T-helper 17 cell (primary cell): ENCODE data around the gene NFIB. TPM values are rescaled to one million over a fixed set of nuclear protein-coding genes. Genes with fewer than 3 reads are reported as not detected.

ENCODE experiments used
- ATAC-seq: fragments of 150-1000 bp; cut with Tn5 transposase; 2 replicates; pipeline ENCODE4 v1.10.0; 2021; ENCODE audit warnings: mild to moderate bottlenecking, moderate library complexity
- DNase-seq, 3 donors: peaks; one replicate each; pipeline versions ENCODE4 v3.0.0 to v3.0.0-alpha.2; 2020 to 2021
- H3K9me3 ChIP-seq: one replicate; pipeline ENCODE4 v1.7.0; 2013; ENCODE audit warnings: low read length, mild to moderate bottlenecking; ENCODE audit not compliant: control insufficient read depth, poor library complexity, severe bottlenecking
- H3K27ac Mint-ChIP-seq: one replicate; pipeline ENCODE4 v1.8.0; 2022; ENCODE audit warnings: mild to moderate bottlenecking, moderate library complexity, mixed read lengths
- H3K27me3 Mint-ChIP-seq: one replicate; pipeline ENCODE4 v1.8.0; 2022; ENCODE audit warnings: mixed read lengths
- H3K36me3 Mint-ChIP-seq: one replicate; pipeline ENCODE4 v1.8.0; 2022; ENCODE audit warnings: low read depth, mixed read lengths
- H3K4me1 Mint-ChIP-seq: one replicate; pipeline ENCODE4 v1.8.0; 2022; ENCODE audit warnings: mild to moderate bottlenecking, mixed read lengths
- H3K4me3 Mint-ChIP-seq: one replicate; pipeline ENCODE4 v1.8.0; 2022; ENCODE audit warnings: mild to moderate bottlenecking, moderate library complexity, mixed read lengths
- total RNA-seq, 4 donors: library from RNA in 2 of 4; stranded (reverse) in 2 of 4; gene quantifications; one replicate each; pipeline ENCODE4 v1.2.3 and lab custom pipeline; 2022 to 2026

NFIB gene
- total RNA-seq, 2 donors from 2014 or later, result 0.12 to 0.76 TPM

DNA sequence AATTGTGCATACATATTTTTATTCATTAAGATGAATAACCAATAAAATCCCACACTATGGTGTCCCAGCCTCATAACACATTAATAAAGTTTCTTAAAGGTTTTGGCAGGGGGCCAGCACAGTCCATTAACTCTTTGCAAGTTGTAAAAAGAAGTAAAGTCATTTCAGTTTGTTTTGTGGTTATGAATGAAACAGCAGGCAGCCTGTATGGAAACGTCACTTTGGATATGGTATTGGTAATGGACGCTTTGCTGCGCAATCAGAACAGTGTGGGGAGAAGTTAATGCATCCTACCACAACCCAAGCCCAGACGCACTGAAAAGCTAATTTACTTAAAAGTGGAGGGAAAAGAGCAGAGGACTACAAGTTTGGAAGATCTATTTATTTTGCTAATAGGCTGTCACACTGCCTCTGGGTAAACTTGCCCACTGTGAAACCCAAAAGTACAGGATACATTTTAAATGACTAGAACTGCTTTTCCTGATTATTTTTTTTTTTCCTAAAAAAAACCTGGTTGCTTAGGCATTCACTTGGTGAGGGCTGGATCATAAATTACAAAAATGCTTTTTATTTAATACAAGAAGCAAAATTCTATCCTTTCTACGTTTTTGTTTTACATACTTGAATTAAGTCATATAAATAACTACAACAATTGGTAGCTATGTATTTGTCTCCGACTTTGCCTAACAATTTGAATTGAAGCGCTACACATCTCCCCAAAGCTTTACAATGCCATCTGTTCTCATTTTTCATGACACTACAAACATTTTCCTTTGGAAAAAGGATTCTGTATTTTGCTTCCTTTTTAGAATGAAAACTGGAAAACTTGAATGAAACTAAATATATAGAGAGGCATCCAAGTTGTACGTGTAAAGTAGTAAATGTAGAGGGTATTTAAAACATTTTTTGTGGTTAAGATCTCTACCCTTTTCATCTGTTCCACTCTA lies 104.3 kb downstream of the NFIB start:
- H3K27ac Mint-ChIP-seq, result no peak overlapping the region
- no peak for ATAC-seq
- peaks cover 39% of the 10 kb centered on the region for H3K27me3 Mint-ChIP-seq
- peaks cover 2% of the 10 kb centered on the region for H3K36me3 Mint-ChIP-seq
- DNase-seq, result no peak
- no peaks in the 10 kb centered on the region for H3K4me1 Mint-ChIP-seq
- H3K9me3 ChIP-seq, result no peaks in the 10 kb centered on the region
- H3K4me3 Mint-ChIP-seq, result no peak overlapping the region

- peaks cover 2% of the 10 kb centered on the region for H3K36me3 Mint-ChIP-seq
- H3K4me3 Mint-ChIP-seq, result no peak overlapping the region
- peaks cover 27% of the 10 kb centered on the region for H3K27me3 Mint-ChIP-seq
- no peak overlapping the region for H3K27ac Mint-ChIP-seq
- ATAC-seq (no peak), DNase-seq (no peak)
- no peaks in the 10 kb centered on the region for H3K4me1 Mint-ChIP-seq
- no peaks in the 10 kb centered on the region for H3K9me3 ChIP-seq
Measured at GRCh38 chr9:14207352-14207995, 106.5 kb downstream of the NFIB start.

DNA sequence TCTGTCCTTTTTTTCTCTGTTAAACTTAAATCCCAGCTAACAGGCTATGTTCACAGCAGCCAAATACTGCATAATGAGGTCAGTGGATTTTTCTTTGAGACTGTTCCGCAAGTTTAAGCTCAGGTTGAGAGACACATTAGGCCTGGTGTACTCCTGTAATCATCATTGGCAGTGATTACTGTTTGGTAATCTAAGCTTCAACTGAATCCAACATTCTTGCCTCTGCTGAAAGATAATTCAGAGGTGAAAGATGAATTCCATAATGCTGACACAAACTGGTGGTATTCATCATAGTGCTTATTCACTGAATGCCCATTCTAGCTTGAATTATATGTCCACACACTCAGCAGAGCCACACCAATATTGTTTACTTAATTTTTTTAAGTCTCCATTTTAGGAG lies 108.5 kb downstream of the NFIB start:
- peaks cover 21% of the 10 kb centered on the region for H3K27me3 Mint-ChIP-seq
- no peaks in the 10 kb centered on the region for H3K9me3 ChIP-seq
- no peak overlapping the region for H3K27ac Mint-ChIP-seq
- no peak overlapping the region for H3K4me3 Mint-ChIP-seq
- H3K4me1 Mint-ChIP-seq, result no peaks in the 10 kb centered on the region
- DNase-seq, result no peak
- H3K36me3 Mint-ChIP-seq, result peaks cover 2% of the 10 kb centered on the region
- no peak for ATAC-seq

DNA sequence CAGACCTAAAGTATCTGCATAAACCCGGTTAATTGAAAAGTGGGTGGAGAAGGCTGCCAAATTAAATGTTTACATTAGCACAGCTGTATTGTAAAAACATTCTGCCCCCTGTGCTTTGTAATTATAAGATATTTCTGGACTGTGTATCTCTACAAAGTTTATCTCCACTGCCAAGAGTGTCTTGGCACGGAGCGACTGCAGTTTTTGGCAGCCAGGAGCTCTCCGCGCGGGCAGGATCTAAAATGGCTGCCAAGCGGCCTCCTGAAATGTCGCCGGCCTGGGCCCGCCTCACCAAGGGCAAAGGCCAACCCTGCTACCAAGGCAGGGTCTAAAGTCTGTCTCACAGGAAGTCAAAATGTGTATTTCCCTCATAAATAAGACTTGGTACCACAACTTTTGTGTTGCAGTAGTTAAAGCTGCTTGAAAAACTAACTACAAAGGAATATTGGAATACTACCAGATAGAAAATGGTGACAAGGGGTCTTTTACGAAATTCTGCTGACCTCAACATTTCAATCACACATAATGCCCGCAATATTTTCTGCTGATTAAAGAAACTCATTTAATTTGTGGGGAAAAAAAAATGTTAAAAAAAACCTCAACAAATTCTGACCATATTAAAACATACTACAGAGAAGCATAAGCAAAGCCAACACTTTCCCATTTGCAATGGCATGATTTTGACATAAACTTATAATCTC lies 110.4 kb downstream of the NFIB start:
- Mint-ChIP-seq H3K27me3 (peaks cover 11% of the 10 kb centered on the region), H3K4me1 (no peaks in the 10 kb centered on the region), H3K4me3 (no peak overlapping the region), H3K27ac (no peak overlapping the region), H3K36me3 (peaks cover 2% of the 10 kb centered on the region)
- no peaks in the 10 kb centered on the region for H3K9me3 ChIP-seq
- ATAC-seq (no peak), DNase-seq (no peak)

DNA sequence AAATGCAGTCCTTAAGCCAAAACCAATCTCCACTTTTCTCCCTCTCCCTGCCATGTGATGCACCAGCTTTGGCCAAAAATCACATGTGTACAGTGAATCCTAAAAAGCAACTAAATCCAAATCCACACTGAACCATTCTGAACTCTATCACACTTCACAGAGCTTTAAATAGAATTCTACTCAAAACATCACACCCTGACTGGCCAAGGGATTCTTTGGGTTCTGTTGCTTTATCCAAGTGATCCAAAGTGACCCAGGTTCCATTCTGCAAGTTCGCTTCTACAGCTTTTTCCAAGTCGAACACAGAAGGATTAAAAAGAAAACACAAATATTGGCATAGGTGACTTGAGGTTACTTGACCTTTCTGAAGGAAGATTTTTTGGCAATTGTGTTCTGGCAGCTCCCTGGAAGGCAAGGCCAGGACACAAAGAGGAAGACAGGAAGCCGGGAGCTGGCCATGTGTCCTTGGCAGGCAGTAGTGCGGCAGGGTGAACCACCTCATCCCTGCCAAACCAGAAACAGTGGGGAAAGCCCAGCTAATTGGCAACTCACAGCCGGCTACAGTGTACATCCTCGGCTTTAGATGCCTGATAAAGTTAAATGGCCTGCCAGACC lies 115.0 kb downstream of the NFIB start:
- Mint-ChIP-seq H3K27ac (no peak overlapping the region), H3K36me3 (no peaks in the 10 kb centered on the region)

DNA sequence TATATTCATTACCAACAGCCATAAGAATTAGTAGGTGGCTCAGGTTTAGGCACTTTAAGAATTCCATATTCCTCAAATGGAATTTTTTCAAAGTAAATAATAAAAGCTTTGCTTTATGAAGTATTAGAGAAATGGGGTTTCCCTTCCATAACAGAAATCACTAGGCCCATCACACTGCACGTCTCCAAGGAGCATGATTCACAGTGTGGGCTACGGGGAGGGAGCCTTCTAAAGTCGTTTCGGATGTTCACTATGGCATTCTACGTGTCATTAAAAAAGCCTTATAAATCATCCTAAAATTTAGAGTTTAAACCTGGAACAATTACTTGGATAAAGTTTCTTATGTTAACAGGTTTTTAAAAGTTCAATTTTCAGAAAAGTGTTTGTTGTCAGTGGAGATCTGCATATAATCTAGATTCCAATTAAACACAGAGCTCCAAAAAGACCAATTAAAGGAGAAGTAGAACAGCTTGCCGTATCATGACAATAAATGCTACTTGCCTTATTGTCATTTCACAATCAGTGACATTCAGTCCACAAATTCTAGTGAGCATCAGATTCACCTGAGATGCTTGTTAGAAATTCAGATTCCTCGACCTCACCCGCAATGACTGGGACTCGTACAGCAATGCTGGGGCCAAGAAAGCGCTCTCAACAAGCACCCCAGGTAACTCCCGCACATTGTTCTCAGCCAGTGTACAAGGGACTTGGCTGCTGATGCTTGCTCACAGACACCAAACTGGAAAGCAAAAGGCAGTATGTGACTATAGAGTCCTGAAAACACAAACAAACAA lies 115.7 kb downstream of the NFIB start:
- no peaks in the 10 kb centered on the region for H3K36me3 Mint-ChIP-seq
- ATAC-seq, result no peak
- no peak overlapping the region for H3K27ac Mint-ChIP-seq
- H3K4me1 Mint-ChIP-seq, result no peaks in the 10 kb centered on the region
- no peak overlapping the region for H3K4me3 Mint-ChIP-seq
- no peak for DNase-seq
- H3K9me3 ChIP-seq, result no peaks in the 10 kb centered on the region
- H3K27me3 Mint-ChIP-seq, result no peaks in the 10 kb centered on the region

More for the DNA sequence above, 115.0 kb downstream of the NFIB start:
- no peak overlapping the region for H3K4me3 Mint-ChIP-seq
- H3K27me3 Mint-ChIP-seq, result no peaks in the 10 kb centered on the region
- H3K9me3 ChIP-seq, result no peaks in the 10 kb centered on the region
- no peaks in the 10 kb centered on the region for H3K4me1 Mint-ChIP-seq
- ATAC-seq (no peak), DNase-seq (no peak)

GRCh38 chr9:14197325-14197858 lies 116.5 kb downstream of the NFIB start:
- Mint-ChIP-seq H3K27me3 (no peaks in the 10 kb centered on the region), H3K27ac (no peak overlapping the region), H3K36me3 (no peaks in the 10 kb centered on the region), H3K4me3 (no peak overlapping the region), H3K4me1 (no peaks in the 10 kb centered on the region)
- no peaks in the 10 kb centered on the region for H3K9me3 ChIP-seq
- ATAC-seq (no peak), DNase-seq (no peak)

DNA sequence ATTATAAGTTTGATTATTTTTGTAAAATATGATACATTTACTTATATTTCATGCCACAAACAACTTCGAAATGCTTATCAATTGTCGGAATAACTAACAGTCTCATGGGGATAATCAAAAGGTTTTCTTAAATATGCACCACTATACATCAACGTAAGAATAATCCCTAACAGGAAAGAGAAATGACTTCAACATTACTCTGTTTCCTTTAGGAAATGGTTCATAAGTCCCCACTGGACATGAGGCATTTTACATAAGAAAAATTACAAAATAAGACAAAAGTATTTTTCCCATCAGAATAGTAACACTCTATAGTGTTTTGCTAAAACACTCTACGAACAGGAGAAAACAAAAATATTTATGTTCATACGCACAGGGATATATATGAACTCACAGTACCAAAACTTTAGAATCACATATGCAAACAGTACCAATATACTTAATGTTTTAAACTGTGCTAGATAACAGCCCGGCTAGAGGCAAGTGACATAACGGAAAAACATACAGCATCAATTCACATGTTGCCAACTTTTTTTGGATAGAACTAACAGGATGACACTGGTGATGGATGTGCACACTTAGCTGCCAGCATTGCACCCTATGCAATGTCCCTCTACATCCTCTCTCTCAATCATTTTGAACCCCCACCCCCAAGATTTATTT lies 120.5 kb downstream of the NFIB start:
- DNase-seq (no peak), ATAC-seq (no peak)
- H3K36me3 Mint-ChIP-seq, result no peaks in the 10 kb centered on the region
- no peak overlapping the region for H3K4me3 Mint-ChIP-seq
- H3K4me1 Mint-ChIP-seq, result no peaks in the 10 kb centered on the region
- H3K9me3 ChIP-seq, result no peaks in the 10 kb centered on the region
- no peak overlapping the region for H3K27ac Mint-ChIP-seq
- no peaks in the 10 kb centered on the region for H3K27me3 Mint-ChIP-seq

GRCh38 chr9:14192556-14192955 lies 121.4 kb downstream of the NFIB start:
- H3K27me3 Mint-ChIP-seq, result no peaks in the 10 kb centered on the region
- no peak for DNase-seq
- H3K9me3 ChIP-seq, result no peaks in the 10 kb centered on the region
- H3K4me3 Mint-ChIP-seq, result no peak overlapping the region
- no peak for ATAC-seq
- no peaks in the 10 kb centered on the region for H3K36me3 Mint-ChIP-seq
- H3K4me1 Mint-ChIP-seq, result no peaks in the 10 kb centered on the region
- H3K27ac Mint-ChIP-seq, result no peak overlapping the region

GRCh38 chr9:14191512-14191911 lies 122.4 kb downstream of the NFIB start:
- no peak overlapping the region for H3K4me3 Mint-ChIP-seq
- H3K9me3 ChIP-seq, result no peaks in the 10 kb centered on the region
- H3K27me3 Mint-ChIP-seq, result no peaks in the 10 kb centered on the region
- no peak for DNase-seq
- ATAC-seq, result no peak
- H3K36me3 Mint-ChIP-seq, result no peaks in the 10 kb centered on the region
- no peaks in the 10 kb centered on the region for H3K4me1 Mint-ChIP-seq
- H3K27ac Mint-ChIP-seq, result no peak overlapping the region

DNA sequence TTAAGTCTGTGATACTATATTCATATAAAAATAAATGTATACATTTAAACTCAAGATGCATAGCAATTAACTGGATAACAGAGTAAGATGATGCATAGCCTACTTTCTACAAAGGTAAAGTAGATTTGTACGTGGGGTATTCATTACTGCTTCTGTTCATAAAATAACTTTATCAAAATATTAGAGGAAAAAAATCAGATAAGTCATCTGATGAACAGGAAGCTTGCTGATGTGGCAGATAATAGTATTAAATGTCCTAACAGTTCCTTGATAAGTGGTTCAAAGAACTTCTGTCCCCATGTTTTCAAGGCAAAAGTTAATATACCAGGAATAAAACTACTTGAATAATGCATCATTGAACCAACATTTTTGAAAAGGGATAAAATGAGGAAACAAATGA lies 123.7 kb downstream of the NFIB start:
- Mint-ChIP-seq H3K36me3 (no peaks in the 10 kb centered on the region), H3K4me3 (no peak overlapping the region), H3K27ac (no peak overlapping the region), H3K27me3 (no peaks in the 10 kb centered on the region), H3K4me1 (no peaks in the 10 kb centered on the region)
- ATAC-seq (no peak), DNase-seq (no peak)
- no peaks in the 10 kb centered on the region for H3K9me3 ChIP-seq

DNA sequence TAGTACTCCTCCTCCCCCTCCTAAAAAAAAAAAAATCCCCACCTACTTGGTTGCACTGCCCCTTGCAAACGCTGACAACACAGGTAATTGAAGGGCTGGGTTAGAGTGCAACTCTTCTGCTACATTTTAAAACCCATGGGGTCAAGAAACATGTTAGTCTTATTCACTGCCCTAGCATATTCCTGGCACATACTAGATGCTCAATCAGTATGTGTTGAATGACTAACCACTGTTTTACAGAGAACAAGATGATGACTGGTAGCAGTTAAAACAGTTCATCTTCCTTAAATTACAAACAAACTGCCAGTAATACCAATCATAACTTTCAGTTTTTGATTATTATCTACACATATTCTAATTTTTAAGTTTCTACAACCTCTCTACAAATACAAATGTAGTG lies 124.4 kb downstream of the NFIB start:
- H3K9me3 ChIP-seq, result no peaks in the 10 kb centered on the region
- no peak for ATAC-seq
- H3K4me1 Mint-ChIP-seq, result no peaks in the 10 kb centered on the region
- H3K27me3 Mint-ChIP-seq, result no peaks in the 10 kb centered on the region
- no peak for DNase-seq
- no peaks in the 10 kb centered on the region for H3K36me3 Mint-ChIP-seq
- no peak overlapping the region for H3K27ac Mint-ChIP-seq
- H3K4me3 Mint-ChIP-seq, result no peak overlapping the region
